MM.1S (cell line): ENCODE measurements around the gene CLEC16A.

Experiments
- DNase-seq: peaks from one replicate; pipeline ENCODE4 v3.0.0-alpha.2; 2015
- H2AFZ ChIP-seq: fragments of 300-600 bp; sonication (generic); 2 replicates; pipeline ENCODE4 v1.6.0; 2016; ENCODE audit warnings: antibody characterized with exemption, low read length
- H3F3A ChIP-seq: fragments of 300-600 bp; sonication (generic); 2 replicates; pipeline ENCODE4 v1.6.1; 2016; ENCODE audit warnings: mild to moderate bottlenecking, antibody characterized with exemption, low read length, moderate library complexity, mixed read lengths; ENCODE audit not compliant: insufficient read depth
- H3K27ac ChIP-seq: fragments of 300-600 bp; sonication (generic); 2 replicates; pipeline ENCODE4 v1.5.1; 2016; ENCODE audit warnings: mild to moderate bottlenecking, low read length
- H3K27me3 ChIP-seq: fragments of 300-600 bp; sonication (generic); replicated peaks from 2 replicates; pipeline ENCODE4 v1.6.0; 2016; ENCODE audit warnings: low read length; ENCODE audit not compliant: insufficient read depth
- H3K36me3 ChIP-seq: fragments of 300-600 bp; sonication (generic); replicated peaks from 2 replicates; pipeline ENCODE4 v1.6.1; 2016; ENCODE audit warnings: mild to moderate bottlenecking, low read length, mixed read lengths; ENCODE audit not compliant: insufficient read depth
- H3K4me1 ChIP-seq: fragments of 300-600 bp; sonication (generic); 2 replicates; pipeline ENCODE4 v1.6.1; 2016; ENCODE audit warnings: low read length, mixed read lengths
- H3K4me2 ChIP-seq: fragments of 300-600 bp; sonication (generic); 2 replicates; pipeline ENCODE4 v1.6.0; 2016; ENCODE audit warnings: low read depth, low read length
- H3K4me3 ChIP-seq: fragments of 300-600 bp; sonication (generic); 2 replicates; pipeline ENCODE4 v1.5.1; 2016; ENCODE audit warnings: low read length, mixed read lengths
- H3K79me2 ChIP-seq: fragments of 300-600 bp; sonication (generic); 2 replicates; pipeline ENCODE4 v1.6.1; 2016; ENCODE audit warnings: mixed run types, low read length, mixed read lengths
- H3K9ac ChIP-seq: fragments of 300-600 bp; sonication (generic); 2 replicates; pipeline ENCODE4 v1.6.1; 2016; ENCODE audit warnings: low read length, mixed read lengths
- H3K9me2 ChIP-seq: fragments of 300-600 bp; sonication (generic); replicated peaks from 2 replicates; pipeline ENCODE4 v1.6.1; 2016; ENCODE audit warnings: mild to moderate bottlenecking, low read length, mixed read lengths; ENCODE audit not compliant: insufficient read depth
- H3K9me3 ChIP-seq: fragments of 300-600 bp; sonication (generic); replicated peaks from 2 replicates; pipeline ENCODE4 v1.6.1; 2016; ENCODE audit warnings: mild to moderate bottlenecking, low read length, mixed read lengths; ENCODE audit not compliant: insufficient read depth
- H4K20me1 ChIP-seq: fragments of 300-600 bp; sonication (generic); 2 replicates; pipeline ENCODE4 v1.6.1; 2016; ENCODE audit warnings: mild to moderate bottlenecking, low read length, moderate library complexity, mixed read lengths; ENCODE audit not compliant: insufficient read depth
- EZH2 ChIP-seq: fragments of 300-600 bp; sonication (generic); optimal IDR thresholded peaks from 2 replicates; pipeline ENCODE3; 2017; ENCODE audit warnings: low read depth, mild to moderate bottlenecking, antibody characterized with exemption, low read length, mixed read lengths
- EZH2phosphoT487 ChIP-seq: fragments of 300-600 bp; sonication (generic); IDR thresholded peaks from 2 replicates; pipeline ENCODE4 v1.6.1; 2018; ENCODE audit warnings: antibody characterized with exemption, low read length
- TF ChIP-seq, protein P1 (sequence below): fragments of 300-600 bp; sonication (generic); IDR thresholded peaks from 2 replicates; pipeline ENCODE4 v1.5.1; 2016; ENCODE audit warnings: antibody characterized with exemption, low read length, mixed read lengths

CLEC16A gene

GRCh38 chr16:11139326-11140097, 195.1 kb downstream of the CLEC16A start:
- no peaks in the 10 kb centered on the region for H3F3A ChIP-seq
- no peak overlapping the region for H2AFZ ChIP-seq
- no peak overlapping the region for H3K27ac ChIP-seq
- TF ChIP-seq, protein P1, sequence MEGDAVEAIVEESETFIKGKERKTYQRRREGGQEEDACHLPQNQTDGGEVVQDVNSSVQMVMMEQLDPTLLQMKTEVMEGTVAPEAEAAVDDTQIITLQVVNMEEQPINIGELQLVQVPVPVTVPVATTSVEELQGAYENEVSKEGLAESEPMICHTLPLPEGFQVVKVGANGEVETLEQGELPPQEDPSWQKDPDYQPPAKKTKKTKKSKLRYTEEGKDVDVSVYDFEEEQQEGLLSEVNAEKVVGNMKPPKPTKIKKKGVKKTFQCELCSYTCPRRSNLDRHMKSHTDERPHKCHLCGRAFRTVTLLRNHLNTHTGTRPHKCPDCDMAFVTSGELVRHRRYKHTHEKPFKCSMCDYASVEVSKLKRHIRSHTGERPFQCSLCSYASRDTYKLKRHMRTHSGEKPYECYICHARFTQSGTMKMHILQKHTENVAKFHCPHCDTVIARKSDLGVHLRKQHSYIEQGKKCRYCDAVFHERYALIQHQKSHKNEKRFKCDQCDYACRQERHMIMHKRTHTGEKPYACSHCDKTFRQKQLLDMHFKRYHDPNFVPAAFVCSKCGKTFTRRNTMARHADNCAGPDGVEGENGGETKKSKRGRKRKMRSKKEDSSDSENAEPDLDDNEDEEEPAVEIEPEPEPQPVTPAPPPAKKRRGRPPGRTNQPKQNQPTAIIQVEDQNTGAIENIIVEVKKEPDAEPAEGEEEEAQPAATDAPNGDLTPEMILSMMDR: no peak
- no peak for TF ChIP-seq EZH2phosphoT487
- TF ChIP-seq EZH2: no peak
- no peak for DNase-seq
- H3K9me2 ChIP-seq: no peaks in the 10 kb centered on the region
- no peaks in the 10 kb centered on the region for H4K20me1 ChIP-seq
- no peaks in the 10 kb centered on the region for H3K36me3 ChIP-seq
- no peaks in the 10 kb centered on the region for H3K4me1 ChIP-seq
- H3K9me3 ChIP-seq: no peaks in the 10 kb centered on the region
- H3K27me3 ChIP-seq: no peaks in the 10 kb centered on the region
- no peak overlapping the region for H3K4me2 ChIP-seq
- H3K79me2 ChIP-seq: no peaks in the 10 kb centered on the region
- no peak overlapping the region for H3K9ac ChIP-seq
- no peak overlapping the region for H3K4me3 ChIP-seq

- DNase-seq: no peak
- H3K4me1 ChIP-seq: no peaks in the 10 kb centered on the region
- no peaks in the 10 kb centered on the region for H3K36me3 ChIP-seq
Observed at GRCh38 chr16:11140098-11140375, 195.7 kb downstream of the CLEC16A start.

GRCh38 chr16:11140466-11140865, 196.1 kb downstream of the CLEC16A start:
- no peak for DNase-seq
- Histone ChIP-seq H3K79me2 (no peaks in the 10 kb centered on the region), H3K36me3 (no peaks in the 10 kb centered on the region), H3K9me2 (no peaks in the 10 kb centered on the region), H2AFZ (no peak overlapping the region), H3K27me3 (no peaks in the 10 kb centered on the region), H3K9ac (no peak overlapping the region), H3K27ac (no peak overlapping the region), H3K4me3 (no peak overlapping the region), H3F3A (no peaks in the 10 kb centered on the region), H3K4me1 (no peaks in the 10 kb centered on the region), H4K20me1 (no peaks in the 10 kb centered on the region), H3K9me3 (no peaks in the 10 kb centered on the region), H3K4me2 (no peak overlapping the region)
- TF ChIP-seq EZH2: no peak
- TF ChIP-seq EZH2phosphoT487: no peak
- TF ChIP-seq, protein P1: no peak

More at GRCh38 chr16:11140098-11140375, 195.7 kb downstream of the CLEC16A start:
- H4K20me1 ChIP-seq: no peaks in the 10 kb centered on the region
- no peak overlapping the region for H2AFZ ChIP-seq
- no peaks in the 10 kb centered on the region for H3K9me2 ChIP-seq
- H3K9ac ChIP-seq: no peak overlapping the region
- no peaks in the 10 kb centered on the region for H3F3A ChIP-seq
- no peaks in the 10 kb centered on the region for H3K27me3 ChIP-seq
- no peaks in the 10 kb centered on the region for H3K79me2 ChIP-seq
- H3K4me2 ChIP-seq: no peak overlapping the region
- TF ChIP-seq, protein P1: no peak
- TF ChIP-seq EZH2 (no peak), EZH2phosphoT487 (no peak)
- H3K4me3 ChIP-seq: no peak overlapping the region
- H3K9me3 ChIP-seq: no peaks in the 10 kb centered on the region
- no peak overlapping the region for H3K27ac ChIP-seq
